22Rv1 (cell line): ENCODE results near the gene APIP.
"Not testable (repeated sequence)": the region's sequence is repeated elsewhere in the genome, so short reads cannot be mapped to it uniquely, and the experiment has no call there.

Experiments used
- ZFX ChIP-seq: fragments of 450-650 bp; IDR thresholded peaks from 2 replicates; pipeline ENCODE4 v1.6.1; 2017; ENCODE audit warnings: antibody characterized with exemption, borderline replicate concordance
- TF ChIP-seq, protein P1 (sequence below): fragments of 450-650 bp; IDR thresholded peaks from 2 replicates; pipeline ENCODE4 v1.5.1; 2017; ENCODE audit warnings: mild to moderate bottlenecking

DNA sequence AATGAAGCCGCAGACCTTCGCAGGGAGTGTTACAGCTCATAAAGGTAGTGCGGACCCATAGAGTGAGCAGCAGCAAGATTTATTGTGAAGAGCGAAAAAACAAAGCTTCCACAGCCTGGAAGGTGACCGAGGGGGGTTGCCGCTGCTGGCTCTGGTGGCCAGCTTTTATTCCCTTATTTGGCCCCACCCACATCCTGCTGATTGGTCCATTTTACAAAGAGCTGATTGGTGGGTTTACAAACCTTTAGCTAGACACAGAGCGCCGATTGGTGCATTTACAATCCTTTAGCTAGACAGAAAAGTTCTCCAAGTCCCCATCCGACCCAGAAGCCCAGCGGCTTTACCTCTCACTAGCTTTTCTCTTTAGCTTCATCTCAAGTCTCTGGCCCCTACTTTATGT is 2.6 kb downstream of the APIP start:
- TF ChIP-seq, protein P1, sequence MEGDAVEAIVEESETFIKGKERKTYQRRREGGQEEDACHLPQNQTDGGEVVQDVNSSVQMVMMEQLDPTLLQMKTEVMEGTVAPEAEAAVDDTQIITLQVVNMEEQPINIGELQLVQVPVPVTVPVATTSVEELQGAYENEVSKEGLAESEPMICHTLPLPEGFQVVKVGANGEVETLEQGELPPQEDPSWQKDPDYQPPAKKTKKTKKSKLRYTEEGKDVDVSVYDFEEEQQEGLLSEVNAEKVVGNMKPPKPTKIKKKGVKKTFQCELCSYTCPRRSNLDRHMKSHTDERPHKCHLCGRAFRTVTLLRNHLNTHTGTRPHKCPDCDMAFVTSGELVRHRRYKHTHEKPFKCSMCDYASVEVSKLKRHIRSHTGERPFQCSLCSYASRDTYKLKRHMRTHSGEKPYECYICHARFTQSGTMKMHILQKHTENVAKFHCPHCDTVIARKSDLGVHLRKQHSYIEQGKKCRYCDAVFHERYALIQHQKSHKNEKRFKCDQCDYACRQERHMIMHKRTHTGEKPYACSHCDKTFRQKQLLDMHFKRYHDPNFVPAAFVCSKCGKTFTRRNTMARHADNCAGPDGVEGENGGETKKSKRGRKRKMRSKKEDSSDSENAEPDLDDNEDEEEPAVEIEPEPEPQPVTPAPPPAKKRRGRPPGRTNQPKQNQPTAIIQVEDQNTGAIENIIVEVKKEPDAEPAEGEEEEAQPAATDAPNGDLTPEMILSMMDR, result not testable (repeated sequence)
- TF ChIP-seq ZFX, result not testable (repeated sequence)
